CMK (cell line): ENCODE data around the gene DNAAF3.
"Not testable (repeated sequence)": the region's sequence is repeated elsewhere in the genome, so short reads cannot be mapped to it uniquely, and the experiment has no call there.

Experiments
- DNase-seq: peaks from one replicate; pipeline ENCODE4 v3.0.0-alpha.2; 2010; ENCODE audit warnings: low read depth

The DNAAF3 gene

GRCh38 chr19:55175117-55175867 is 8.9 kb upstream of the DNAAF3 start:
- no peak for DNase-seq

- DNase-seq = no peak
Measured at GRCh38 chr19:55174425-55175116, 8.2 kb upstream of the DNAAF3 start.

- DNase-seq = peak; percentile 87
Measured at GRCh38 chr19:55173714-55174409, 7.4 kb upstream of the DNAAF3 start.

- no peak for DNase-seq
Measured at GRCh38 chr19:55173186-55173713, 6.8 kb upstream of the DNAAF3 start.

- DNase-seq = no peak
Measured at GRCh38 chr19:55172741-55173140, 6.3 kb upstream of the DNAAF3 start.

- DNase-seq = not testable (repeated sequence)
Measured at GRCh38 chr19:55172318-55172717, 5.9 kb upstream of the DNAAF3 start.

- no peak for DNase-seq
Measured at GRCh38 chr19:55171440-55171839, 5.0 kb upstream of the DNAAF3 start.

- no peak for DNase-seq
Measured at GRCh38 chr19:55169136-55169535, 2.7 kb upstream of the DNAAF3 start.

- DNase-seq = peak; percentile 86
Measured at GRCh38 chr19:55165952-55166529, 372 bp downstream of the DNAAF3 start.

- no peak for DNase-seq
Measured at GRCh38 chr19:55161571-55162322, 4.7 kb downstream of the DNAAF3 start.

GRCh38 chr19:55160986-55161365 is 5.4 kb downstream of the DNAAF3 start:
- DNase-seq = no peak

- DNase-seq = peak; percentile 94
Measured at GRCh38 chr19:55160128-55160985, 6.1 kb downstream of the DNAAF3 start.

- no peak for DNase-seq
Measured at GRCh38 chr19:55158848-55159749, 7.3 kb downstream of the DNAAF3 start.

GRCh38 chr19:55158423-55158822 is 8.0 kb downstream of the DNAAF3 start:
- no peak for DNase-seq

- DNase-seq = no peak
Measured at GRCh38 chr19:55157064-55157908, 9.1 kb downstream of the DNAAF3 start, which contains the start of gene TNNI3. Gene TNNI3 (minus strand): TSS chr19:55157732. CDS start chr19:55157589, 143 bp downstream.

- DNase-seq = no peak
Measured at GRCh38 chr19:55156202-55157063, 10.0 kb downstream of the DNAAF3 start.

- DNase-seq = not testable (repeated sequence)
Measured at GRCh38 chr19:55155784-55156183, 10.6 kb downstream of the DNAAF3 start.
